Transverse colon (tissue), 4 donors: Measurements from ENCODE around the gene RAPGEF4.

ENCODE experiments used
- CTCF ChIP-seq, 5 experiments: fragments of 200-600 bp in 3 of 5; fragments of 450-650 bp in 2 of 5; sonication (generic) in 3 of 5; IDR thresholded peaks; 1 replicate in 2 of 5; 2 replicates in 3 of 5; pipeline ENCODE4 v1.5.1; 2016 to 2017; ENCODE audit warnings: antibody characterized with exemption in 5 of 5, inconsistent platforms in 3 of 5, mild to moderate bottlenecking in 2 of 5, moderate library complexity in 1 of 5
- EP300 ChIP-seq: sonication (generic); formaldehyde crosslinking; IDR thresholded peaks from one replicate; pipeline ENCODE4 v1.6.1; 2017; ENCODE audit warnings: antibody characterized with exemption, low read depth
- POLR2A ChIP-seq: fragments of 450-650 bp; IDR thresholded peaks from one replicate; pipeline ENCODE4 v1.6.1; 2016; ENCODE audit warnings: antibody characterized with exemption, mild to moderate bottlenecking, moderate library complexity
- POLR2AphosphoS5 ChIP-seq, 3 donors: sonication (generic); formaldehyde crosslinking; IDR thresholded peaks; one replicate each; pipeline ENCODE4 v1.6.1; 2016; ENCODE audit warnings: antibody characterized with exemption in 3 of 3

GRCh38 chr2:172765662-172766061 is 30.0 kb downstream of the RAPGEF4 start:
- TF ChIP-seq CTCF (IDR thresholded peaks at IDR 0.05) (no peak), POLR2A (no peak), POLR2AphosphoS5 (IDR thresholded peaks at IDR 0.05) (no peak), EP300 (no peak)
